ENCODE results near the gene CRY2.
"Not testable (repeated sequence)": the region's sequence is repeated elsewhere in the genome, so short reads cannot be mapped to it uniquely, and the experiment has no call there.

CRY2 gene

DNA sequence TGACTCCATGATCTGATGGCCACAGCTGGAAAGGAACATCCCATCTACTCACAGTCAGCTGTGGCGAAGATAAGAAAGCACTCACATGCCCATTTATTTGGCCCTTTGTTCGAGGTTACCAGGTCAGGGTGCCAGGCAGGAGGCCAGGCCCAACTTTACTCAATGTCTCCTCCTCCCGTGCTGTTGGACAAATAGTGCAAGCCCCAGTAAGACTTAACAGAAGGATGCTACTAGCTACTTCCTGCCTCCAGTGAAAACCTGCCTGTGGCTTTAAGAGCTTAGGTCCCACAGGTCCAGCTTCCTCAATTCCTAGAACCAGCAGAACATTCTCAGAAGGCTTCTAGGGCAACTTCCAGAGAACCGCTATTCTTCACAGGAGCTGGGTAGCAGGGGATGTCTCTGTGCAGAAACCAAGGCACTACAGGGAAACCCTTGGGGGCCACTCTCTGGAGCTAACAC, 12.9 kb upstream of the CRY2 start:
- Histone ChIP-seq H3K36me3 (no peaks in the 10 kb centered on the region), H3K4me1 (peaks cover 0 to 16% (median 7%) of the 10 kb centered on the region in 10 experiments; a peak in 10 of 20 replicates), H3K4me3 (no peak overlapping the region), H3K27me3 (no peaks in the 10 kb centered on the region), H3K9ac (no peak overlapping the region), H3K9me3 (replicated peaks in 1 of 11) (no peaks in the 10 kb centered on the region), H3K27ac (no peak overlapping the region), H3K4me2 (peak overlapping the region in 7 of 11 experiments; percentile 15 to 69 (median 36); a peak in 11 of 22 replicates), H4K20me1 (no peaks in the 10 kb centered on the region)
- no peak for TF ChIP-seq Cebpa-rat (IDR thresholded peaks at IDR 0.05)

DNA sequence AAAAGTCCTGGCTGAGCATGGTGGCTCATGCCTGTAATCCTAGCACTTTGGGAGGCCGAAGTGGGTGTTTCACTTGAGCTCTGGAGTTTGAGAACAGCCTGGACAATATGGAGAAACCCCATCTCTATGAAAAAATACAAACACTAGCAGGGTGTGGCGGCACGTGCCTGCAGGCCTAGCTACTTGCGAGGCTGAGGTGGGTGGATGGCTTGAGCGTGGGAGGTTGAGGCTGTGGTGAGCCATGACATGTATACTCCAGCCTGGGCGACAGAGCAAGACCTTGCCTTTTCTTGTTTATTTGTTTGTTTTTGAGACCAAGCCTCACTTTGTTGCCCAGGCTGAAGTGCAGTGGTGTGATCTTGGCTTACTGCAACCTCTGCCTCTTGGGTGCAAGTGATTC, 8.1 kb upstream of the CRY2 start:
- Histone ChIP-seq H3K4me1 (peaks cover 4 to 12% (median 8%) of the 10 kb centered on the region in 10 experiments; a peak in 13 of 20 replicates), H3K27me3 (no peaks in the 10 kb centered on the region), H3K36me3 (no peaks in the 10 kb centered on the region), H3K27ac (no peak overlapping the region), H4K20me1 (no peaks in the 10 kb centered on the region), H3K9ac (no peak overlapping the region), H3K4me2 (no peak overlapping the region), H3K9me3 (replicated peaks in 1 of 11) (no peaks in the 10 kb centered on the region), H3K4me3 (no peak overlapping the region)
- TF ChIP-seq Cebpa-rat (IDR thresholded peaks at IDR 0.05) = no peak

DNA sequence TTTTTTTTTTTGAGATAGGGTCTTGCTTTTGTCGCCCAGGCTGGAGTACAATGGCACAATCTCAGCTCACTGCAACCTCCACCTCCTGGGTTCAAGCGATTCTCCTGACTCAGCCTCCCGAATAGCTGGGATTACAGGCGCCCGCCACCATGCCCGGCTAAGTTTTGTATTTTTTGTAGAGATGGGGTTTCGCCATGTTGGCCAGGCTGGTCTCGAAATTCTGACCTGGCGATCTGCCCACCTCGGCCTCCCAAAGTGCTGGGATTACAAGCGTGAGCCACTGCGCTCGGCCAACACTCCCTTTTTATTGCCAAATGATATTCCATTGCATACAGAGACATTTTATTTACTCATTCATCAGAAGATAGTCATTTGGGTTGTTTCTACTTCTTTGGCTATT, 7.0 kb upstream of the CRY2 start:
- not testable (repeated sequence) for H3K9ac ChIP-seq

GRCh38 chr11:45843158-45843924, 3.9 kb upstream of the CRY2 start:
- no peak for TF ChIP-seq Cebpa-rat (IDR thresholded peaks at IDR 0.05)
- peak overlapping the region in 2 of 11 experiments; percentile 28 to 71; a peak in 4 of 22 replicates for H3K27ac ChIP-seq
- peak overlapping the region; percentile 39 to 75 (median 53); a peak in 21 of 22 replicates for H3K4me2 ChIP-seq
- no peaks in the 10 kb centered on the region for H3K36me3 ChIP-seq
- peak overlapping the region in 3 of 11 experiments; percentile 30 to 56 (median 43); a peak in 2 of 22 replicates for H3K9ac ChIP-seq
- no peaks in the 10 kb centered on the region for H3K9me3 ChIP-seq (replicated peaks in 1 of 11)
- H4K20me1 ChIP-seq = peaks cover 2 to 9% (median 7%) of the 10 kb centered on the region in 11 experiments; a peak in 19 of 22 replicates
- no peaks in the 10 kb centered on the region for H3K27me3 ChIP-seq
- H3K4me1 ChIP-seq = peaks cover 12 to 20% (median 17%) of the 10 kb centered on the region in 10 experiments
- H3K4me3 ChIP-seq = no peak overlapping the region

More for the DNA sequence above, 7.0 kb upstream of the CRY2 start:
- not testable (repeated sequence) for H3K36me3 ChIP-seq; H3K9me3 ChIP-seq (replicated peaks in 1 of 11); H3K4me2 ChIP-seq; H3K4me3 ChIP-seq; H3K27ac ChIP-seq; H3K27me3 ChIP-seq; H4K20me1 ChIP-seq; H3K4me1 ChIP-seq

- Histone ChIP-seq H3K27me3 (no peaks in the 10 kb centered on the region), H3K4me2 (no peak overlapping the region), H3K27ac (no peak overlapping the region), H3K36me3 (0 out of 22 replicates have a peak, but pooled peaks cover 0 to 2% (median 0%) of the 10 kb centered on the region in 11 experiments), H3K9ac (no peak overlapping the region), H3K9me3 (replicated peaks in 1 of 11) (no peaks in the 10 kb centered on the region), H4K20me1 (peaks cover 18 to 26% (median 23%) of the 10 kb centered on the region in 11 experiments; a peak in 21 of 22 replicates), H3K4me3 (no peak overlapping the region), H3K4me1 (peaks cover 23 to 34% (median 26%) of the 10 kb centered on the region in 10 experiments)
- TF ChIP-seq Cebpa-rat (IDR thresholded peaks at IDR 0.05) = no peak
These were observed 2.3 kb upstream of the CRY2 start for GRCh38 chr11:45844822-45845578.

DNA sequence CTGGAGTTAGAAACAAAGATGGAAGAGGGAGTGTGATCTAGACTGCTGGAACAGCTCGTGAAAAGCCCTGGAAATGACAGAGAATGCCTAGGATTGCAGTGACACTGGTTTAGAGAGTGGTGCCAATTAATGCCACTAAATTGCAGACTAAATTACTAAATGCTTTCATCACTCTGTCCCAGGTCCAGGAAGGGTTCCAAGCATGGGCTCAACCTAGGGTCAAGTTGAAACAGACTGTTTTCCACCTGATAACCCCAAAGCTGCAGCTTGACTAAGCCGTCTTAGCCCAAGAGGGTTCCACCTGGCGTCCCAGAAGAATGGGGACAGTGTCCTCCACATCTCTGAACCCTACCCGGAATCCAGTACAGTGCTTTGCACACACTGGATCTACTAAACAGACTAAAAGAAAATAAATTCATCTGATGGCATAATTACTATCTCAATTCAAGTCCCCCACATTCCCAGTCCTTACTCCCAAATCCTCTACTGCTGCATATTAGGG, 1.1 kb upstream of the CRY2 start:
- Histone ChIP-seq H3K27me3 (no peaks in the 10 kb centered on the region), H3K4me3 (no peak overlapping the region; a peak in 1 of 20 replicates), H3K4me1 (peaks cover 23 to 38% (median 28%) of the 10 kb centered on the region in 10 experiments), H3K36me3 (peaks cover 0 to 9% (median 0%) of the 10 kb centered on the region in 11 experiments; a peak in 1 of 22 replicates), H3K9ac (peak overlapping the region in 3 of 11 experiments; percentile 22 to 87 (median 52); a peak in 2 of 22 replicates), H3K27ac (peak overlapping the region in 4 of 11 experiments; percentile 61 to 94 (median 74); a peak in 5 of 22 replicates), H4K20me1 (peaks cover 31 to 38% (median 35%) of the 10 kb centered on the region in 11 experiments; a peak in 21 of 22 replicates), H3K4me2 (peak overlapping the region; percentile 64 to 96 (median 72); a peak in 20 of 22 replicates), H3K9me3 (replicated peaks in 1 of 11) (no peaks in the 10 kb centered on the region)
- no peak for TF ChIP-seq Cebpa-rat (IDR thresholded peaks at IDR 0.05)

- H3K4me1 ChIP-seq = peaks cover 28 to 49% (median 35%) of the 10 kb centered on the region in 10 experiments
These were observed 639 bp downstream of the CRY2 start for GRCh38 chr11:45847911-45848316.

DNA sequence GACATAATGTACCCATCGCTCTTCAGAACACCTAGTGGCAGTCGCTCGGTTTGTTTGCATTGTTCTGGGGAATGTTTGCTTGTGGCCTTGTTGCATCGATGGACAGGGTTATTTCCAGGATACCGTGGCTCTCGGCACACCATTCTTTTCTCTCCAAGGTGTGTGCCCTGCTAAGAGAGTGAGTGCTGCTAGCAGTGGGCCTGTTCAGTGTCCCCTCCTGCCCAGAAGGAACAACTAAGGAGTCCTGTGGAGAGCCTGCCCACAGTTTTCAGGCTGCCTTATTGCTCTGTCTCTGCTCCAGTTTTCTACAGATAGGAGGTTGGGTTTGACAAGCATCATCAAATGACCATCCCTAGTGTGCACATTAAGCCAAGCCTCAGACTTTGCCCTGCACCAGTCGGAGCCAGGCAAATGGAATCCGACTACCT, 1.4 kb downstream of the CRY2 start:
- Histone ChIP-seq H3K4me3 (peak overlapping the region; percentile 75 to 95 (median 88); a peak in 17 of 20 replicates), H3K9me3 (replicated peaks in 1 of 11) (no peaks in the 10 kb centered on the region), H3K4me1 (peaks cover 27 to 45% (median 33%) of the 10 kb centered on the region in 10 experiments), H3K36me3 (peaks cover 0 to 15% (median 0%) of the 10 kb centered on the region in 11 experiments; a peak in 6 of 22 replicates), H3K27ac (no peak overlapping the region; a peak in 1 of 22 replicates), H3K27me3 (no peaks in the 10 kb centered on the region), H3K9ac (peak overlapping the region in 10 of 11 experiments; percentile 81 to 95 (median 90); a peak in 19 of 22 replicates), H3K4me2 (peak overlapping the region; percentile 76 to 96 (median 86)), H4K20me1 (peaks cover 53 to 62% (median 60%) of the 10 kb centered on the region in 11 experiments; a peak in 21 of 22 replicates)
- TF ChIP-seq Cebpa-rat (IDR thresholded peaks at IDR 0.05) = no peak

More at GRCh38 chr11:45847911-45848316, 639 bp downstream of the CRY2 start:
- Histone ChIP-seq H3K4me2 (peak overlapping the region; percentile 76 to 96 (median 86)), H3K36me3 (peaks cover 0 to 9% (median 0%) of the 10 kb centered on the region in 11 experiments; a peak in 1 of 22 replicates), H3K9ac (peak overlapping the region; percentile 81 to 95 (median 90)), H3K27me3 (no peaks in the 10 kb centered on the region), H3K4me3 (peak overlapping the region; percentile 75 to 95 (median 88)), H3K9me3 (replicated peaks in 1 of 11) (no peaks in the 10 kb centered on the region), H4K20me1 (peaks cover 46 to 55% (median 52%) of the 10 kb centered on the region in 11 experiments; a peak in 21 of 22 replicates), H3K27ac (peak overlapping the region; percentile 70 to 94 (median 84))
- TF ChIP-seq Cebpa-rat (IDR thresholded peaks at IDR 0.05) = no peak
